CD4-positive, alpha-beta memory T cell (primary cell): ENCODE results near the gene TXN2. TPM values are rescaled to one million over a fixed set of nuclear protein-coding genes. Genes with fewer than 3 reads are reported as not detected.
A peak's percentile ranks its signal among the peaks of the same experiment; 100 is the strongest.
"Not testable (repeated sequence)": the region's sequence is repeated elsewhere in the genome, so short reads cannot be mapped to it uniquely, and the experiment has no call there.

Experiments used
- CTCF ChIA-PET: fragments of 350-600 bp; sonication (Branson Sonifier 250); formaldehyde crosslinking; loops from one replicate; lab custom pipeline; 2021; ENCODE audit warnings: inconsistent platforms; ENCODE audit not compliant: partially characterized antibody; lab: Charles Lee
- POLR2A ChIA-PET: fragments of 350-600 bp; sonication (Branson Sonifier 250); formaldehyde crosslinking; loops from one replicate; lab custom pipeline; 2021; ENCODE audit not compliant: partially characterized antibody; lab: Charles Lee
- DNase-seq, 5 donors: peaks; one replicate each; pipeline versions ENCODE4 v3.0.0 to v3.0.0-alpha.2; 2020 to 2022; ENCODE audit warnings: mixed read lengths in 1 of 5
- H3K27ac ChIP-seq: one replicate; pipeline ENCODE4 v1.7.0; 2013; ENCODE audit warnings: low read depth, low read length
- H3K27me3 ChIP-seq: 2 replicates; pipeline ENCODE4 v1.7.0; 2013; ENCODE audit warnings: mild to moderate bottlenecking, low read length, moderate library complexity; ENCODE audit not compliant: insufficient read depth
- H3K36me3 ChIP-seq: 2 replicates; pipeline ENCODE4 v1.7.0; 2013; ENCODE audit warnings: mild to moderate bottlenecking, low read length, moderate library complexity; ENCODE audit not compliant: insufficient read depth
- H3K4me1 ChIP-seq: 2 replicates; pipeline ENCODE4 v1.7.0; 2013; ENCODE audit warnings: mild to moderate bottlenecking, low read length, moderate library complexity; ENCODE audit not compliant: insufficient read depth
- H3K4me3 ChIP-seq, 2 donors: one replicate each; pipeline ENCODE4 v1.7.0; 2013; ENCODE audit warnings: low read length in 2 of 2, mild to moderate bottlenecking in 1 of 2
- H3K9me3 ChIP-seq, 2 donors: one replicate each; pipeline ENCODE4 v1.7.0; 2013; ENCODE audit warnings: low read length in 2 of 2, control low read depth in 1 of 2; ENCODE audit not compliant: control insufficient read depth in 1 of 2
- H3K27ac Mint-ChIP-seq, 7 donors: one replicate each; pipeline ENCODE4 v1.8.0; 2020 to 2021; ENCODE audit warnings: mixed read lengths in 7 of 7, mild to moderate bottlenecking in 6 of 7, inconsistent platforms in 3 of 7, moderate library complexity in 3 of 7
- H3K27me3 Mint-ChIP-seq, 2 donors: one replicate each; pipeline ENCODE4 v1.8.0; 2020 to 2021; ENCODE audit warnings: mixed read lengths in 2 of 2
- H3K36me3 Mint-ChIP-seq, 2 donors: one replicate each; pipeline ENCODE4 v1.8.0; 2020 to 2021; ENCODE audit warnings: mixed read lengths in 2 of 2, inconsistent platforms in 1 of 2, mild to moderate bottlenecking in 1 of 2
- H3K4me1 Mint-ChIP-seq, 4 donors: one replicate each; pipeline ENCODE4 v1.8.0; 2020 to 2021; ENCODE audit warnings: mixed read lengths in 4 of 4, mild to moderate bottlenecking in 1 of 4
- H3K4me3 Mint-ChIP-seq, 8 donors: one replicate each; pipeline ENCODE4 v1.8.0; 2020 to 2021; ENCODE audit warnings: mixed read lengths in 8 of 8, mild to moderate bottlenecking in 7 of 8, moderate library complexity in 6 of 8, inconsistent platforms in 3 of 8
- H3K9me3 Mint-ChIP-seq, 8 donors: one replicate each; pipeline ENCODE4 v1.8.0; 2020 to 2021; ENCODE audit warnings: mixed read lengths in 8 of 8, mild to moderate bottlenecking in 5 of 8, inconsistent platforms in 3 of 8, moderate library complexity in 1 of 8
- intact Hi-C: fragments of 100-400 bp; cut with micrococcal nuclease; formaldehyde crosslinking; loops from one replicate; pipeline ENCODE4 v1.15.1; 2023
- polyA plus RNA-seq, 2 donors: library from polyadenylated mRNA; unstranded; fragments of 300-500 nt; fragmentation: Illumina TruSeq; gene quantifications; one replicate each; pipeline ENCODE4 v1.2.3, GENCODE V29; 2021
- total RNA-seq, 2 experiments: library from RNA; stranded (reverse); gene quantifications; one replicate each; pipeline ENCODE4 v1.2.3, GENCODE V29; 2021

TXN2 gene
- total and polyA plus RNA-seq, 4 experiments from 2014 or later = 33.5 to 148 (median 68.6) TPM

DNA sequence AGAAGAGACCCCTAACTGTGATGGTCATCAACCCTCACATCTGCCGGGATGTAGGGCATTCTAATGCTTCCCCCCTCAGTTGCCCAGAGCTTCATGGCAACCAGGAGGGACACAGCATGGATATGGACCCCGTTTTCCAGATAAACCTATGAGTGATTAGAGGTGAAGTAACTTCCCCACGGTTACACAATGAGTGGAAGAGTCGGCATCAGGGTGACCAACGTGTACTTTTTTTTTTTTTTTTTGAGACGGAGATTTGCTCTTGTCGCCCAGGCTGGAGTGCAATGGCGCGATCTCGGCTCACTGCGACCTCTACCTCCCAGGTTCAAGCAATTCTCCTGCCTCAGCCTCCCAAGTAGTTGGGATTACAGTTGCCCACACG, 25.0 kb downstream of the TXN2 start:
- no peaks in the 10 kb centered on the region for H3K9me3 Mint-ChIP-seq
- no peaks in the 10 kb centered on the region for H3K9me3 ChIP-seq
- no peak overlapping the region for H3K27ac ChIP-seq
- peak overlapping the region in 3 of 8 donors; percentile 39 to 63 (median 53) for H3K4me3 Mint-ChIP-seq
- H3K4me1 Mint-ChIP-seq = peaks cover 29 to 41% (median 37%) of the 10 kb centered on the region in 4 donors
- ChIA-PET CTCF (interaction anchor here (0.7 to 3.2 kb wide), 5 partner anchors 14 to 160 kb away, joined by 3 to 12 read pairs (median 4); no protein-coding TSS in a partner anchor), POLR2A (interaction anchor here (1.0 to 7.0 kb wide), 7 partner anchors 21 to 123 kb away, joined by 3 to 94 read pairs (median 36); partner anchors contain the start of genes MYH9 and TXN2)
- no peaks in the 10 kb centered on the region for H3K27me3 ChIP-seq
- H3K27me3 Mint-ChIP-seq = no peaks in the 10 kb centered on the region
- H3K4me3 ChIP-seq = no peak overlapping the region
- H3K36me3 Mint-ChIP-seq = no peaks in the 10 kb centered on the region
- H3K27ac Mint-ChIP-seq = peak overlapping the region; percentile 31 to 97 (median 93)
- no peaks in the 10 kb centered on the region for H3K36me3 ChIP-seq
- intact Hi-C loops = no loop called here
- peaks cover 41% of the 10 kb centered on the region for H3K4me1 ChIP-seq
- DNase-seq = no peak

DNA sequence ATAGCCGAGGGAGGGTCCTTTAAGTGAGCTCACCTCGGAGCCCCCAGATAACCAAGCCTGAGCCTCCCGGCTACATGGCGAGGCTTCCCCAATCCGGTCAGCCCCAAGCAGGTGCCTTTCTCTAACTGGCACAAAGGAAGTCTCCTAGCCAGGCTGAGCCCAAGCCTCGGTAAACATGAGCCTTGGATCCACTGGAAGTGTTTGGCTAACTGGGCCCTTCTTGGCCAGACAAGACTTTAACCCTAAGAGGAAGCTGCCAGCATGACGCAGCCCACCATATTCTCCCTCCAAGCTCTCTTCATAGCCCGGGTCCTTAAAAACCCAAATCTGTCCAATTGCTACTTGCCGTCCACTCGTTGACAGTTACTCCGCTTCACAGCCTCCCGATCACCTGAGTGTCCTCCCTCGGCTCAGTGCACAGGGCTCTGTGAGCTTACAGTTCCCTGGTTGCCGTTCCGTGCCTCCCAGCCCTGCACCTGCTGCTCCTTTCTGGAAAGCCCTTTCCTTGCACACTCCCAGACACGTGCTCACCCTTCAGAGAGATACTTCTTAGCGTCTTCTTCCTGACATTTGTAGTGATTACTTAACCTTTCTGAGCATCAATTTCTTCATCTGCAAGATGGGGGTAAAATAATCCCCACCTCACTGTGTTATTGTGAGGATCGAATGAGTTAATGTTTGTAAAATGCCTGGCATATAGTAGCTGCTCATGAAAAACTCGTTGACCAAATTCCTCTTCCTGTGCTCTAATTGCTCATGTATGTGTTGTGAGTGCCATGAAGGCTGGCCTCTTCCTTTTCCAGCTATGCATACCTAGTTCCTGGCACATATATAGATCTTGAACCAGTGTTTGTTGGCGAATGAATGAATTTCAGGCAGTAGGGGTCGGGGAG, 25.6 kb downstream of the TXN2 start:
- no peaks in the 10 kb centered on the region for H3K36me3 ChIP-seq
- peaks cover 48% of the 10 kb centered on the region for H3K4me1 ChIP-seq
- Mint-ChIP-seq H3K27me3 (no peaks in the 10 kb centered on the region), H3K36me3 (no peaks in the 10 kb centered on the region), H3K4me3 (peak overlapping the region; percentile 53 to 85 (median 72)), H3K4me1 (peaks cover 29 to 47% (median 42%) of the 10 kb centered on the region in 4 donors), H3K9me3 (no peaks in the 10 kb centered on the region), H3K27ac (peak overlapping the region; percentile 88 to 97 (median 93))
- ChIA-PET CTCF (interaction anchor here (0.7 to 3.2 kb wide), 8 partner anchors 14 to 159 kb away, joined by 3 to 12 read pairs (median 4); no protein-coding TSS in a partner anchor), POLR2A (interaction anchor here (0.7 to 7.0 kb wide), 20 partner anchors 8 to 166 kb away, joined by 3 to 94 read pairs (median 4); partner anchors contain the start of genes FOXRED2, MYH9 and TXN2)
- H3K9me3 ChIP-seq = no peaks in the 10 kb centered on the region
- peak overlapping the region; percentile 88 for H3K27ac ChIP-seq
- intact Hi-C loops = loop anchor here (1.0 to 2.0 kb wide), 4 partner anchors 14 to 123 kb away; no protein-coding TSS in a partner anchor
- no peak for DNase-seq
- H3K27me3 ChIP-seq = no peaks in the 10 kb centered on the region
- peak overlapping the region in 1 of 2 donors; percentile 78 for H3K4me3 ChIP-seq

DNA sequence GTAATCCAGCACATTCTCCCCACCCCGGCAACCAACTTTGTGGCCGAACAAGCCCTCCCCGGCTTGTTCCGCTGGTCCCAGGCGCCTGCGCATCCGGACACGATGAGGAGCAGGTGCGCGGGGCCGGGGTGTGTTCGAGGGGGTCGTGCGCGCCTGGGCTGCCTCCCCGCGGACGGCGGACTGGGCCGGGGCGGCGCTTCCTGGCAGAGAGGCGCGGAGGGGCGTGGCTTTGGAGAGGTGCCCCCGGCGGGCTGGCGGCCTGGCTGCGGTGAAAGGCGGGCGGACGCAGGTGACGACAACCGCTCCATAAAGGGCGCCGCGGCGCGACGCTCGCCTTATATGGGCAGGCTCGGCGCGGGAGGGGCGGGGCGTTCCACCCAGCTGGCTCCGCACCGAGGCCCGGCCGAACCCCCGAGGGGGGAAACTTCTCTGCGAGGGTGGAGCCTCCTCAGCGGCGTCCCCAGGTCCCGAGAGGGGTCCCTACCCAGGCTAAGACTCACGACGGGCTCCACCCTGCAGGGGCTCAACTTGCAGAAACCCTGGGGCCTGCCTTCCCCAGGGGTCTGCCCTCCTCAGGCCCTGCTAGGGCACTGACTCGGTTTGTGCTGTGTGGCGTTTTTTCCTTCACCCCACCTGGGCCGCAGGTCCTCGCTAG, 26.4 kb downstream of the TXN2 start:
- Mint-ChIP-seq H3K27me3 (no peaks in the 10 kb centered on the region), H3K27ac (peak overlapping the region; percentile 92 to 98 (median 93)), H3K4me3 (peak overlapping the region; percentile 53 to 85 (median 82)), H3K4me1 (peaks cover 29 to 48% (median 44%) of the 10 kb centered on the region in 4 donors), H3K9me3 (no peaks in the 10 kb centered on the region), H3K36me3 (no peaks in the 10 kb centered on the region)
- peaks cover 55% of the 10 kb centered on the region for H3K4me1 ChIP-seq
- no peaks in the 10 kb centered on the region for H3K36me3 ChIP-seq
- H3K27ac ChIP-seq = peak overlapping the region; percentile 88
- H3K27me3 ChIP-seq = no peaks in the 10 kb centered on the region
- ChIA-PET CTCF (interaction anchor here (0.8 to 3.2 kb wide), 7 partner anchors 9 to 153 kb away, joined by 3 to 12 read pairs (median 4); no protein-coding TSS in a partner anchor), POLR2A (interaction anchor here (0.7 to 7.0 kb wide), 24 partner anchors 8 to 165 kb away, joined by 3 to 94 read pairs (median 4); partner anchors contain the start of genes FOXRED2, MYH9 and TXN2)
- peak; percentile 93 to 95 (median 94) for DNase-seq
- intact Hi-C loops = loop anchor here (1.0 to 2.0 kb wide), 4 partner anchors 15 to 122 kb away; no protein-coding TSS in a partner anchor
- H3K4me3 ChIP-seq = peak overlapping the region; percentile 57 to 78
- H3K9me3 ChIP-seq = no peaks in the 10 kb centered on the region

DNA sequence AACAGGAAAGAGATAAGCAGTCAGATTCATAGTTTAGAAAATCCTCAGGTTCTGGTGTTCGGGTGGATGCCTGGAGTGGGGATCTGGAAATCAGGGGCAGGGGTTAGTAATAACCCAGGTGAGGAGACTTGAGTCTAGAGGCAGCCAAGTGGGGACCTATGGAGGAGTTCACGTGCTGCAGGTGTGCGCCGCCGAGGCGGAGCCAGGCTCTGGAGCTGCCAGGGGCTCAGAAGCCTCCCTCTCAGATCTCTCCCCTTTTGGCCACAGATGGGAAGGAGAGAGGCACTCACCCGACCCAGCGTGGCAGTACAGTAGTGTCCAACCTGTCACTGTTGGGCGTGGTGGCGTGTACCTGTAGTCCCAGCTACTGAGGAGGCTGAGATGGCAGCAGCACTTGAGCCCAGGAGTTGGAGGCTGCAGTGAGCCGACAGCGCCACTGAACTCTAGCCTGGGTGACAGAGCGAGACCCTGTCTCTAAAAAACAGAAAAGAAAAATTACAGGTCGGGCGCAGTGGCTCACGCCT, 27.5 kb downstream of the TXN2 start:
- H3K36me3 Mint-ChIP-seq = no peaks in the 10 kb centered on the region
- Histone ChIP-seq H3K27ac (peak overlapping the region; percentile 39), H3K9me3 (no peaks in the 10 kb centered on the region), H3K27me3 (no peaks in the 10 kb centered on the region), H3K4me3 (no peak overlapping the region), H3K4me1 (peaks cover 66% of the 10 kb centered on the region), H3K36me3 (no peaks in the 10 kb centered on the region)
- peak overlapping the region; percentile 53 to 82 (median 76) for H3K4me3 Mint-ChIP-seq
- no peaks in the 10 kb centered on the region for H3K9me3 Mint-ChIP-seq
- DNase-seq = no peak
- peak overlapping the region; percentile 87 to 98 (median 93) for H3K27ac Mint-ChIP-seq
- CTCF ChIA-PET = interaction anchor here (1.0 to 3.2 kb wide), 5 partner anchors 10 to 152 kb away, joined by 3 to 12 read pairs (median 4); no protein-coding TSS in a partner anchor
- intact Hi-C loops = loop anchor here (2.0 kb wide), 1 partner anchor 121 kb away; no protein-coding TSS in a partner anchor
- no peaks in the 10 kb centered on the region for H3K27me3 Mint-ChIP-seq
- POLR2A ChIA-PET = interaction anchor here (1.2 to 7.0 kb wide), 9 partner anchors 18 to 164 kb away, joined by 3 to 94 read pairs (median 10); partner anchors contain the start of gene MYH9
- H3K4me1 Mint-ChIP-seq = peaks cover 29 to 54% (median 45%) of the 10 kb centered on the region in 4 donors

DNA sequence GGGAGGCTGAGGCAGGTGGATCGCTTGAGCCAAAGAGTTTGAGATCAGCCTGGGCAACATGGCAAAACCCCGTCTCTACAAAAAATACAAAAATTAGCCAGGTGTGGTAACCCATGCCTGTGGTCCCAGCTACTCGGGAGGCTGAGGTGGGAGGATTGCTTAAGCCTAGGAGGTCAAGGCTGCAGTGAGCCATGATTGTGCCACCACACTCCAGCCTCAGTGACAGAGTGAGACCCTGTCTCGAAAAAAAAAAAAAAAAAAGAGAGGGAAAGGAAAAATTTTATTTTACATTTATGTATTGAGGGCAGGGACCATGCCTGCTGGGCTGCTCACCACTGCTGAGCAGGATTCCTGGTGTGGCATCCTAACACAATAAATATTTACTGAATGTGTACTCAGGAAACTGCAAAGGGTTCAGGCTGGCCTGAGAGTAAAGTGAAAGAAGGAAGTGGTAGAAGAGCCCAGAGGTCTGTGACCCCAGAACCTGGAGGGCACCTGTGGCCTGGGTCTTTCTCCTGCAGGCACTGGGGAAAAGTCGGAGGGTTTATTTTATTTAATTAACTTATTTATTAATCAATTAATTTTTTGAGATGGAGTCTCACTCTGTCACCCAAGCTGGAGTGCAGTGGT, 28.3 kb downstream of the TXN2 start:
- Mint-ChIP-seq H3K27ac (peak overlapping the region; percentile 93 to 98 (median 95)), H3K4me1 (peaks cover 33 to 61% (median 49%) of the 10 kb centered on the region in 4 donors), H3K4me3 (peak overlapping the region; percentile 44 to 80 (median 72))
- H3K4me1 ChIP-seq = peaks cover 72% of the 10 kb centered on the region
- H3K27me3 ChIP-seq, intact Hi-C loops, DNase-seq, H3K9me3 ChIP-seq, H3K27me3 Mint-ChIP-seq, H3K4me3 ChIP-seq, H3K36me3 ChIP-seq, H3K36me3 Mint-ChIP-seq, H3K9me3 Mint-ChIP-seq: not testable (repeated sequence)
- POLR2A ChIA-PET = interaction anchor here (1.9 to 7.0 kb wide), 5 partner anchors 47 to 120 kb away, joined by 5 to 94 read pairs (median 52); partner anchors contain the start of gene MYH9
- CTCF ChIA-PET = interaction anchor here (1.4 to 1.7 kb wide), 2 partner anchors 18 to 88 kb away, joined by 3 to 4 read pairs; no protein-coding TSS in a partner anchor
- peak overlapping the region; percentile 66 for H3K27ac ChIP-seq
